Coronary artery (tissue), 2 donors: ENCODE measurements around the gene HSD17B10.
"Not testable (repeated sequence)": the region's sequence is repeated elsewhere in the genome, so short reads cannot be mapped to it uniquely, and the experiment has no call there.

Experiments used
- DNase-seq: peaks from one replicate; pipeline ENCODE4 v3.0.0-alpha.2; 2017; ENCODE audit warnings: low spot score
- H3K27ac ChIP-seq, 2 donors: fragments of 200-600 bp; sonication (generic); one replicate each; pipeline ENCODE4 v1.5.1; 2016 to 2019
- H3K4me3 ChIP-seq: fragments of 200-600 bp; sonication (generic); 2 replicates; pipeline ENCODE4 v1.5.1; 2016; ENCODE audit warnings: mild to moderate bottlenecking, moderate library complexity
- TF ChIP-seq, protein P1 (sequence below): fragments of 200-600 bp; sonication (generic); IDR thresholded peaks from one replicate; pipeline ENCODE4 v1.5.1; 2019; ENCODE audit warnings: antibody characterized with exemption

HSD17B10 gene

DNA sequence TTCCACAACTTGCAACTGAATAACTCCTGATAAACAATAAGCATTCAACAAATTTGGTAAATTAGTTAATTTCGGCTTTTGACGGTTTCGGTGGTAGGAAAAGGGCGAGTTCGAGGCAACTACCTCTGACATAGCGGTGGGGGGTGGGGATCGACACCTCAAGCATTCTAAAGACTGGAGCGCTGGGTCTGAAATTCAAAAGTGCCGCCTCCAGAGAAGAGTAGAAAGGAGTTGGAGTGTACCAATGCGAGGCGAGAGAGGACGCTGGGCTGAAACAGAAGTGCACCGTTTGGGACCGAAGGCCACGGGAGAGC lies 12.4 kb downstream of the HSD17B10 start:
- peak overlapping the region; percentile 83 to 97 for H3K27ac ChIP-seq
- H3K4me3 ChIP-seq, result peak overlapping the region; percentile 86
- no peak for DNase-seq
- TF ChIP-seq, protein P1, sequence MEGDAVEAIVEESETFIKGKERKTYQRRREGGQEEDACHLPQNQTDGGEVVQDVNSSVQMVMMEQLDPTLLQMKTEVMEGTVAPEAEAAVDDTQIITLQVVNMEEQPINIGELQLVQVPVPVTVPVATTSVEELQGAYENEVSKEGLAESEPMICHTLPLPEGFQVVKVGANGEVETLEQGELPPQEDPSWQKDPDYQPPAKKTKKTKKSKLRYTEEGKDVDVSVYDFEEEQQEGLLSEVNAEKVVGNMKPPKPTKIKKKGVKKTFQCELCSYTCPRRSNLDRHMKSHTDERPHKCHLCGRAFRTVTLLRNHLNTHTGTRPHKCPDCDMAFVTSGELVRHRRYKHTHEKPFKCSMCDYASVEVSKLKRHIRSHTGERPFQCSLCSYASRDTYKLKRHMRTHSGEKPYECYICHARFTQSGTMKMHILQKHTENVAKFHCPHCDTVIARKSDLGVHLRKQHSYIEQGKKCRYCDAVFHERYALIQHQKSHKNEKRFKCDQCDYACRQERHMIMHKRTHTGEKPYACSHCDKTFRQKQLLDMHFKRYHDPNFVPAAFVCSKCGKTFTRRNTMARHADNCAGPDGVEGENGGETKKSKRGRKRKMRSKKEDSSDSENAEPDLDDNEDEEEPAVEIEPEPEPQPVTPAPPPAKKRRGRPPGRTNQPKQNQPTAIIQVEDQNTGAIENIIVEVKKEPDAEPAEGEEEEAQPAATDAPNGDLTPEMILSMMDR, result no peak

DNA sequence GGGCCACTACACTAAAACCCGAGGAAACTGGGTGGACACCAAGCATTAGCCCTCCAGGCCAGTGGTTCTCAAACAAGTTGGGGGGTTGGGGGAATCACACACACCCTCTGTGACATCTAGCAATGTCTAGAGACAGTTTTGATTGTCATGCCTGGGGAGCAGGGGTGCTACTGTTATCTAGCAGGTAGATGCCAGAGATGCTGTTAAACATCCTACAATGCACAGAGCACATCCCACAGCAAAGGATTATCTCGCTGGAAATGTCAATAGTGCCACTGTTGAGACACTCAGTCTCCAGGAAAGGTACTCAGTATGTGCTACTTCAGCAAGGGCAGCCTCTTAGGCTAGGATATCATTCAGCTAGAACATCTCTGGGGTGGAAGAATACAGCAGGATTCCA lies 13.0 kb downstream of the HSD17B10 start:
- TF ChIP-seq, protein P1, result no peak
- DNase-seq, result no peak
- Histone ChIP-seq H3K4me3 (peak overlapping the region; percentile 86), H3K27ac (no peak overlapping the region)

DNA sequence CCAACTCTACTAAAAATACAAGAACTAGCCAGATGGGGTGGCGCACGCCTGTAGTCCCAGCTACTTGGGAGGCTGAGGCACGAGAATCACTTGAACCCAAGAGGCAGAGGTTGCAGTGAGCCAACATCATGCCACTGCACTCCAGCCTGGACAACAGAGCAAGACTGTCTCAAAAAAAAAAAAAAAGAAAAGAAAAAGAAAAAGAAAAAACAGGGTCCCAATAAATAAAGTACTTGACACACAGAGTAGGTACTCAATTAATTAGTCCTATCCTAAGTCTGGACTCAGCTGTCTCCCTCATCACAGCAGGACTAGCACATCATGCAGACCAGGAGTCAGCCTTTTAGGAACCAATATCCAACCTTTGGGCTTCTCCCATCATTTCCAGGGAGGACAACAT lies 13.8 kb downstream of the HSD17B10 start:
- not testable (repeated sequence) for H3K4me3 ChIP-seq, H3K27ac ChIP-seq, DNase-seq

DNA sequence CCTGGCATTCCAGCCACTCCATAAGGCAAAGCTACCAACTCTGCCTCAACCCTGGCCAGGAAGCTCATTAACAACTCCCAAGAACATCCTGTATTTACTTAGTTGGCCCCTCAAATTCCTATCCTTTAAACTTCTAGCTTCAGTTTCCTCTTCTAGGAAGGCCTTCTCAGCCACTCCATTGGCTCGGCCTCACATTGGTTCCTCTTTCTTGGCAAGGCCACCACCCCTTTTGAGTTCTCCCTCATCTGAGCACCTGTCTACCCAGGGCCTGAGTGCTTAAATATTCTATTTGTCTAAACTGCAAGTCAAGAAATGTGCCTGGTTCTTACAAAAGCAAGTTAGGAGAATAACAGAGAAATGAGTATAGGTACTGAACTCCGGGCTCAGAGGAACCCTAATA lies 21.7 kb downstream of the HSD17B10 start:
- Histone ChIP-seq H3K27ac (no peak overlapping the region), H3K4me3 (no peak overlapping the region)
- TF ChIP-seq, protein P1, result no peak
- no peak for DNase-seq

DNA sequence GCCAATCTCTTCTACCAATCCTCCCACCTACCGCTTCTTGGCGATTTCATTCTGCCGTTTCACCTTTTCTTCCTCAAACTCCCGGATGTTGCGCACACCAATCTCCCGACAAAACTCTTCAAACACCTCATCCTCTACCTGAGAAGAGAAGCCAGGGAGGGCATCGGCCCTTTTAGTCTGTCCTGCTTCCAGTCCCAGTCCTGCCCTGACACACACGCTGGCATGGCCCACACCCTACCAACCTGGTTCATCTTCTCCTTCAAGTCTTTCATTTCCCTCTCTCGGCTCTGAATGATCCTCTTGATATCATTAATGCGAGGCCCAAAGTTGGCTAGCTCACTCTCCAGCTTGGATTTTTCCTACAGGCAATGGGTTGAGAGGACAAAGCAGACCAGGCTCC lies 30.6 kb downstream of the HSD17B10 start:
- H3K4me3 ChIP-seq, result no peak overlapping the region
- TF ChIP-seq, protein P1, result no peak
- no peak for DNase-seq

DNA sequence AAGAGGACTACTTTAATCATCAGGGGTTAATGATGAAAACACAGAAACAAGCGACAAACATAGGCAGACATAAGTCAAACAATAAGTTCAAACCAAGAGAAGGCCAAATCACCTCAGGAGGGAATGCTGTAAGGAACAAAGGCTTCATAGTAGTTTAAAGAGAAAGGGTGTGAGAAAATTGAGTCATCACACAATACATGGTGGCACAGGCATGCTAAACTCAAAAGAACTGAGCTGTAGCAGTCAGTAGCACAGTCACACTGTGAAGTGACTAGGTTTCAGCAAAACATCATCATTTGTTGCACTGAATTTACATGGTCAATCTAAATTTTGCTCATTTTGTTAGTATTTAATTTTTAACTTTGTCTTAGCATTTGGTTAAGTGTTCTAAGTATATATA lies 36.0 kb downstream of the HSD17B10 start:
- no peak for DNase-seq
- TF ChIP-seq, protein P1, result no peak
- no peak overlapping the region for H3K27ac ChIP-seq
- no peak overlapping the region for H3K4me3 ChIP-seq

More for the DNA sequence above, 30.6 kb downstream of the HSD17B10 start:
- no peak overlapping the region for H3K27ac ChIP-seq

DNA sequence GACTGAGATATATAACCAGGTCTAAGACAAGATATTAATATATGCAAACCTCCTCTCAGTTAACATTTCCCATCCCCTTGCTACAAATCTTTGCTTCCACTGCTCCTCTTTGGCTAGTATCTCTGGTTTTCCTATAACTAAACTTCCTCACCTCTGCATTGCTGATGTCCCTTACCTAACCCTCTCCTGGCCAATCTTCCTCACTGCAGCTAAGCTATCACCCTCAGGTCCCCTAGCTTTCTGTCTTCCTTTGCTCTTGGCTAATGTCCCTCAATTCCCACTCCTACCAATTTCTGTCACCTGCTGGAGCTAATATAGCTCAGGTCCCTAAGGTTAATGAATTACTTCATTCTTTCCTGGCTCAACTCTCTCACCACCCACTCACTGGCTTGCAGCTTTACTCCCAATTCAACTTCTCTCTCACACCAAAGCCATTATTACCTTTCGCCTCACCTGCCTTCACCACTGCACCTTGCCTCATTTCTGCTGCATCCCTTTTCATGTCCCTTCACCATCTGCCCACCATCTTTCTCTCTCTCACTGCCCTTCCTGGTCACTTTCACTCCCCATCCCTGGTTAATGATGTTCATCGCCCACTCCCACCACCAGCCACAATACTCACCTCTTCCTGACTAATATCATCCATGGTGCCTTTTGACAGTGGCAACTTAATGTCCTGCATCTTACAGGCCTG lies 38.4 kb downstream of the HSD17B10 start:
- Histone ChIP-seq H3K27ac (no peak overlapping the region), H3K4me3 (no peak overlapping the region)
- DNase-seq, result no peak
- TF ChIP-seq, protein P1, result no peak
